Endothelial cell of umbilical vein (primary cell): ENCODE results near the gene PNLDC1.

Experiments
- EZH2 ChIP-seq: IDR thresholded peaks from 2 replicates; pipeline ENCODE4 v1.6.1; 2012; ENCODE audit warnings: borderline replicate concordance, low read depth, mild to moderate bottlenecking, moderate library complexity, low read length, inconsistent platforms; ENCODE audit not compliant: severe bottlenecking
- FOS ChIP-seq: IDR thresholded peaks from 2 replicates; pipeline ENCODE4 v1.6.1; 2011; ENCODE audit warnings: mild to moderate bottlenecking, low read length, moderate library complexity, borderline replicate concordance; ENCODE audit not compliant: insufficient read depth
- POLR2A ChIP-seq: IDR thresholded peaks from 2 replicates; pipeline ENCODE4 v1.6.1; 2012; ENCODE audit warnings: low read depth, mild to moderate bottlenecking, control low read depth, low read length
- POLR2AphosphoS5 ChIP-seq: IDR thresholded peaks from 2 replicates; pipeline ENCODE4 v1.6.1; 2012; ENCODE audit warnings: low read depth, mild to moderate bottlenecking, control low read depth, low read length, moderate library complexity; ENCODE audit not compliant: insufficient read depth
- TF ChIP-seq, protein P1 (sequence below), 2 donors: IDR thresholded peaks; 1 replicate in 1 of 2; 2 replicates in 1 of 2; pipeline ENCODE4 v1.5.1; 2011; ENCODE audit warnings: low read length in 2 of 2, mild to moderate bottlenecking in 2 of 2, moderate library complexity in 2 of 2, control low read depth in 1 of 2, inconsistent platforms in 1 of 2, low read depth in 1 of 2; ENCODE audit not compliant: insufficient read depth in 1 of 2; ENCODE audit errors: extremely low read depth in 1 of 2
- TF ChIP-seq, protein P2 (sequence below): IDR thresholded peaks from 2 replicates; pipeline ENCODE4 v1.6.1; 2011; ENCODE audit not compliant: insufficient read depth, insufficient read length

DNA sequence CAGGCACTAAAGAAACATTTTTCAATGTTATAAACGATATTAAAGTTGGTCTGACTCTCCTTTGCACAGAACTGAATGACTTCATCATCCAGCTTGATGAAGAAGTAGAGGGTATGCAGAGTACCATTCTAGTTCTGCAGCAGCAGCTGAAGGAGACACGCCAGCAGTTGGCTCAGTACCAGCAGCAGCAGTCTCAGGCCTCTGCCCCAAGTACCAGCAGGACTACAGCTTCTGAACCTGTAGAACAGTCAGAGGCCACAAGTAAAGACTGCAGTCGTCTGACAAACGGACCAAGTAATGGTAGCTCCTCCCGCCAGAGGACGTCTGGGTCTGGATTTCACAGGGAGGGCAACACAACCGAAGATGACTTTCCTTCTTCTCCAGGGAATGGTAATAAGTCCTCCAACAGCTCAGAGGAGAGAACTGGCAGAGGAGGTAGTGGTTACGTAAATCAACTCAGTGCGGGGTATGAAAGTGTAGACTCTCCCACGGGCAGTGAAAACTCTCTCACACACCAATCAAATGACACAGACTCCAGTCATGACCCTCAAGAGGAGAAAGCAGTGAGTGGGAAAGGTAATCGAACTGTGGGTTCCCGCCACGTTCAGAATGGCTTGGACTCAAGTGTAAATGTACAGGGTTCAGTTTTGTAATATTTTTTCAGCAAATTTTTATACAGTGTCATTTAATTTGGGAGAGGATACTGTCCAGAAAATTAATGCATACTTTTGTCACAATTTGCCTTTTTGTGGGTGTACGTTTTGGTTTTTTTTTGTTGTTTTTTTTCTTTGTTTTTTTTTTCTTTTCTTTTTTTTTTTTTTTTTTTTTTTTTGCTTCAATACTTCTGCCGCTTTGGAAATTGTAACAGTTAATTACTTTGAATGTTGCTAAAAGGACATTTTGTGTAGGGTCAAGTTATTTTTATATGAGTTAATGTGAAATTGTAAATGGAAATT, 44.8 kb upstream of the PNLDC1 start:
- TF ChIP-seq, protein P1, sequence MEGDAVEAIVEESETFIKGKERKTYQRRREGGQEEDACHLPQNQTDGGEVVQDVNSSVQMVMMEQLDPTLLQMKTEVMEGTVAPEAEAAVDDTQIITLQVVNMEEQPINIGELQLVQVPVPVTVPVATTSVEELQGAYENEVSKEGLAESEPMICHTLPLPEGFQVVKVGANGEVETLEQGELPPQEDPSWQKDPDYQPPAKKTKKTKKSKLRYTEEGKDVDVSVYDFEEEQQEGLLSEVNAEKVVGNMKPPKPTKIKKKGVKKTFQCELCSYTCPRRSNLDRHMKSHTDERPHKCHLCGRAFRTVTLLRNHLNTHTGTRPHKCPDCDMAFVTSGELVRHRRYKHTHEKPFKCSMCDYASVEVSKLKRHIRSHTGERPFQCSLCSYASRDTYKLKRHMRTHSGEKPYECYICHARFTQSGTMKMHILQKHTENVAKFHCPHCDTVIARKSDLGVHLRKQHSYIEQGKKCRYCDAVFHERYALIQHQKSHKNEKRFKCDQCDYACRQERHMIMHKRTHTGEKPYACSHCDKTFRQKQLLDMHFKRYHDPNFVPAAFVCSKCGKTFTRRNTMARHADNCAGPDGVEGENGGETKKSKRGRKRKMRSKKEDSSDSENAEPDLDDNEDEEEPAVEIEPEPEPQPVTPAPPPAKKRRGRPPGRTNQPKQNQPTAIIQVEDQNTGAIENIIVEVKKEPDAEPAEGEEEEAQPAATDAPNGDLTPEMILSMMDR (IDR thresholded peaks at IDR 0.05; ENCODE audit: extremely low read depth in 1 of 2, insufficient read depth in 1 of 2, low read depth in 1 of 2, low read length in 2 of 2), result no peak
- TF ChIP-seq EZH2 (no peak), POLR2A (no peak), POLR2AphosphoS5 (no peak), FOS (no peak)
- TF ChIP-seq, protein P2, sequence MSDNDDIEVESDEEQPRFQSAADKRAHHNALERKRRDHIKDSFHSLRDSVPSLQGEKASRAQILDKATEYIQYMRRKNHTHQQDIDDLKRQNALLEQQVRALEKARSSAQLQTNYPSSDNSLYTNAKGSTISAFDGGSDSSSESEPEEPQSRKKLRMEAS, result no peak
